ENCODE measurements around the gene LBP.

The LBP gene

GRCh38 chr20:38426006-38426897 lies 80.0 kb downstream of the LBP start (continued):
- TF ChIP-seq RBAK (tag by site-specific recombination; IDR thresholded peaks at IDR 0.05) (no peak), ZIC2 (tag by site-specific recombination; IDR thresholded peaks at IDR 0.05) (peak; percentile 48; the same call in 1 of the 2 replicates), OSR2 (tag by site-specific recombination; IDR thresholded peaks at IDR 0.05) (no peak), GLIS1 (tag by site-specific recombination; IDR thresholded peaks at IDR 0.05) (peak; percentile 41; the same call in 1 of the 2 replicates), SALL2 (tag by site-specific recombination; IDR thresholded peaks at IDR 0.05; ENCODE audit: borderline replicate concordance) (no peak), ZNF600 (tag by site-specific recombination; IDR thresholded peaks at IDR 0.05) (peak; percentile 51; the same call in 1 of the 2 replicates), GLIS2 (tag by site-specific recombination; IDR thresholded peaks at IDR 0.05) (peak; percentile 60), ZNF664 (tag by site-specific recombination; IDR thresholded peaks at IDR 0.05) (no peak)
